H7 (cell line): ENCODE measurements around the gene POLR2E. TPM values are rescaled to one million over a fixed set of nuclear protein-coding genes. Genes with fewer than 3 reads are reported as not detected.

ENCODE experiments used
- DNase-seq: peaks from one replicate; pipeline ENCODE4 v3.0.0; 2012
- H3K27me3 ChIP-seq: 2 replicates; pipeline ENCODE4 v1.6.0; 2011; ENCODE audit warnings: mild to moderate bottlenecking, low read length; ENCODE audit not compliant: control insufficient read depth, insufficient read depth
- H3K36me3 ChIP-seq: replicated peaks from 2 replicates; pipeline ENCODE4 v1.5.1; 2011; ENCODE audit warnings: low read length; ENCODE audit not compliant: control insufficient read depth, insufficient read depth
- H3K4me3 ChIP-seq: 2 replicates; pipeline ENCODE4 v1.5.1; 2011; ENCODE audit warnings: low read depth, mild to moderate bottlenecking, control low read depth, low read length, moderate library complexity; ENCODE audit not compliant: insufficient read depth
- total RNA-seq: library from RNA; depleted of rRNA; stranded (reverse); fragments of >200 nt; shearing (Covaris generic); gene quantifications from 2 replicates; pipeline ENCODE4 v1.2.3, GENCODE V29; 2014; rRNA removed

Gene POLR2E
- total RNA-seq, 1 experiment from 2014 or later, result 283 TPM

- no peak for DNase-seq
- Histone ChIP-seq H3K27me3 (no peaks in the 10 kb centered on the region), H3K36me3 (peaks cover 7% of the 10 kb centered on the region), H3K4me3 (peak overlapping the region; percentile 24)
These were observed 53.8 kb downstream of the POLR2E start for GRCh38 chr19:1041272-1041834.

GRCh38 chr19:1040476-1041271 lies 54.5 kb downstream of the POLR2E start:
- H3K4me3 ChIP-seq, result peak overlapping the region; percentile 62
- peaks cover 12% of the 10 kb centered on the region for H3K36me3 ChIP-seq
- DNase-seq, result peak; percentile 99
- H3K27me3 ChIP-seq, result no peaks in the 10 kb centered on the region

DNA sequence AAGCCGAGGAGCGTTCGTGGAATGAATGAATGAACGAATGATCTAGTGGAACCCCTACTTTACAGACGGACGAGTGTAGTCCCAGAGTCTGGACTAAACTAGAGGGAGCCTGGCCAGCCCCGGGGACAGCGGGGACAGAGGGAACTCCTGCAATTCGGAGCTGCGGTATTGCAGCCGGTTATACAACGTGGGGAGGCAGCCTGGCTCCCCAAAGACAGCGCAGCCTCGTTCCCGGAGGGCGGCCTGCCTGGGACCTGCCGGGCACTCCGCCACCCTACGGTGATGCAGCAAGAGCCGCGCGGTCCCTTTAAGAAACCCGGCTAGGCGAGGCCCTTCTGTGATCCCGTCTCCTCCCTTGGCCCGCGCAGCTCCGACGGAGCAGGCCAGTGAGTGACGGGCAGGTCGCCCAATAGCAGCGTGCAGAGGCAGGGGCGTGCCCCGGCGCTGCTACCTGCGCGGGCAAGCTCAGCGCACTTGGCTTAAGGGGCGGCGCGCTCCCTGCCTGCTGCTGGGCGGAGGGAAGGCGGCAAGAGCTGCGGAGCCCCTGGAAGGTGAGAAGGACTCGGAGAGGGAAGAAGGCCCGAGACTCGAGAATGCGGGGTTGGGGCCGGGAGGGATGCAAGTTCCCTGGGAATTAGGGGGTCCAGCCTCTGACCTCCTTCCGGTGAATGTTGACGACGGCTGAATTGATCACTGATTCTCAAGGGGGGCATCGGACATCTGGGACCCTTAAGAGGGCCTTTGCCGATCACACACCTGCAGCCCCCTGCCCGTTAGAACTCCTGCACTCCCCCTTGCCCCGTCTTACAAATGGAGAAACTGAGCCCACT lies 55.3 kb downstream of the POLR2E start, which contains the start of gene ABCA7:
Gene ABCA7 (plus strand): TSS at position 462 of the 830 bp plus-strand sequence. CDS start 1,255 bp downstream, outside the sequence.
- Histone ChIP-seq H3K27me3 (no peaks in the 10 kb centered on the region), H3K4me3 (peak within 1 kb of the TSS; percentile 62), H3K36me3 (peaks cover 13% of the 10 kb centered on the region)
- DNase-seq, result peak; percentile 98

DNA sequence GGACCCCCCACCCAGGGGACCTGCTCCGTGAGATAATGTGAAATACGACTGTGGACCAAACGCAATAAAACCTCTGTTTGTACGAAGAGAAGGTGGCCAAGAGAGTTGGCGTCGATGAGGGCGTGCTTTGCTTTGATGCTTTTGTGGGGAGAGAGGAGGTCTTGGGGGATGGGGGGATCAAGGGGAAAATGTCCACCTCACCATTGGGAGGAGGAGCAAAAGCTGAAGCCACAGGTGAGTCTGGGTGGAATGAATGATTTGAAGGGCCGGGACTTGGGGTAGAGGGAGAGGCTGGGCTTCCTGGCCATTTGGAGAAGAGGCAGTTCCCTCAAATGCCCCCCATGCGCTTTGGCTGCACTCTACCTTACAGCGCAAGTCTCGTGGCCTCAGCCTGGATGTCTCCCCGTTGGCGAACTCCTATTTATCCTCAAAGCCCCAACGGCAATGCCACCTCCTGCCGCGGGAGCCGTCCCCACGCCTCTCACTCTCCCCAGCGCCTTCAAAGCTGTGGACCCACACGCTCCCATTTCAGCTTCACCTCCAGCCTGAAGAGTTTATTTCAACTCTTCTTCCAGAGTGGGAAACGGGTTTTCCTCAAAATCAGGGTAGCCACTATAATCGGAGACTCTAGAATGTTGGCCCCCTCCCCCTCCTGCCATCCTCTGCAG lies 56.1 kb downstream of the POLR2E start:
- peak overlapping the region; percentile 28 for H3K4me3 ChIP-seq
- peak; percentile 67 for DNase-seq
- no peaks in the 10 kb centered on the region for H3K27me3 ChIP-seq
- peaks cover 13% of the 10 kb centered on the region for H3K36me3 ChIP-seq

DNA sequence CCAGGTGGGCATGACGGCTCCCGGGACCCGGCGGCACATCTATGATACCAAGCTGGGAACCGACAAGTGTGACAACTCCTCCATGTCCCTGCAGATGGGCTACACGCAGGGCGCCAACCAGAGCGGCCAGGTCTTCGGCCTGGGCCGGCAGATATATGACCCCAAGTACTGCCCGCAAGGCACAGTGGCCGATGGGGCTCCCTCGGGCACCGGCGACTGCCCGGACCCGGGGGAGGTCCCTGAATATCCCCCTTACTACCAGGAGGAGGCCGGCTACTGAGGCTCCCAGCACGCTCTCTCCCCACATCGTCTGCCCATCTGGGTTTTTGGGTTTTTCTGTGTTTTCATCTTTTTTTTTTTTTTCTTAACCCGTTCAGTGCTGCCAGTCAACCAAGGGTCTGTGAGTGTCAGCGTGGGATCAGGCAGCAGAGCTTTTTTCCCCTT lies 57.5 kb downstream of the POLR2E start:
- peaks cover 19% of the 10 kb centered on the region for H3K36me3 ChIP-seq
- H3K27me3 ChIP-seq, result no peaks in the 10 kb centered on the region
- no peak overlapping the region for H3K4me3 ChIP-seq
- no peak for DNase-seq

Other genes starting within 250 kb of the POLR2E start
- not detected in 2 replicates for gene ELANE, start 243.1 kb downstream of the POLR2E start, total RNA-seq
- 1.4 and 1.5 TPM in 2 replicates for gene CFD, start 235.7 kb downstream of the POLR2E start, total RNA-seq
- gene MED16, start 202.2 kb downstream of the POLR2E start, total RNA-seq, result 29.5 and 36.2 TPM in 2 replicates
- not detected in 2 replicates for gene RNU6-9, start 201.9 kb downstream of the POLR2E start, total RNA-seq
- 47.5 and 49.9 TPM in 2 replicates for gene R3HDM4, start 182.2 kb downstream of the POLR2E start, total RNA-seq
- gene KISS1R, start 178.0 kb downstream of the POLR2E start, total RNA-seq, result 0.67 and 1.4 TPM in 2 replicates
- 85.4 and 92.6 TPM in 2 replicates for gene ARID3A, start 169.3 kb downstream of the POLR2E start, total RNA-seq
- gene WDR18, start 111.0 kb downstream of the POLR2E start, total RNA-seq, result 107 and 140 TPM in 2 replicates
- gene GRIN3B, start 95.0 kb downstream of the POLR2E start, total RNA-seq, result 0.03 and 0.07 TPM in 2 replicates
- 153 and 185 TPM in 2 replicates for gene TMEM259, start 74.3 kb downstream of the POLR2E start, total RNA-seq
- not detected in 2 replicates for gene RNU6-2, start 73.9 kb downstream of the POLR2E start, total RNA-seq
- 440 and 495 TPM in 2 replicates for gene CNN2, start 68.8 kb downstream of the POLR2E start, total RNA-seq
- gene ABCA7, start 55.3 kb downstream of the POLR2E start, total RNA-seq, result 17.9 and 19.7 TPM in 2 replicates
- gene ARHGAP45, start 28.2 kb downstream of the POLR2E start, total RNA-seq, result 46.0 and 48.7 TPM in 2 replicates
- 620 and 671 TPM in 2 replicates for gene GPX4, start 8.6 kb upstream of the POLR2E start, total RNA-seq
- gene SBNO2, start 78.9 kb upstream of the POLR2E start, total RNA-seq, result 31.4 and 41.3 TPM in 2 replicates
- gene STK11, start 110.4 kb upstream of the POLR2E start, total RNA-seq, result 96.3 and 99.0 TPM in 2 replicates
- gene CBARP, start 142.6 kb upstream of the POLR2E start, total RNA-seq, result 6.7 and 9.8 TPM in 2 replicates
- gene ATP5F1D, start 146.4 kb upstream of the POLR2E start, total RNA-seq, result 44.7 and 53.1 TPM in 2 replicates
- 35.1 and 50.3 TPM in 2 replicates for gene MIDN, start 153.2 kb upstream of the POLR2E start, total RNA-seq
- 219 and 221 TPM in 2 replicates for gene CIRBP, start 174.0 kb upstream of the POLR2E start, total RNA-seq
- 78.0 and 83.1 TPM in 2 replicates for gene FAM174C, start 180.2 kb upstream of the POLR2E start, total RNA-seq
- gene EFNA2, start 190.5 kb upstream of the POLR2E start, total RNA-seq, result 12.4 and 20.2 TPM in 2 replicates